NCI-H446 (cell line): Measurements from ENCODE around the gene CHMP6.

Experiments used
- DNase-seq, 2 experiments: peaks; one replicate each; lab custom pipeline; 2025; lab: John Stamatoyannopoulos, UW

The CHMP6 gene

DNA sequence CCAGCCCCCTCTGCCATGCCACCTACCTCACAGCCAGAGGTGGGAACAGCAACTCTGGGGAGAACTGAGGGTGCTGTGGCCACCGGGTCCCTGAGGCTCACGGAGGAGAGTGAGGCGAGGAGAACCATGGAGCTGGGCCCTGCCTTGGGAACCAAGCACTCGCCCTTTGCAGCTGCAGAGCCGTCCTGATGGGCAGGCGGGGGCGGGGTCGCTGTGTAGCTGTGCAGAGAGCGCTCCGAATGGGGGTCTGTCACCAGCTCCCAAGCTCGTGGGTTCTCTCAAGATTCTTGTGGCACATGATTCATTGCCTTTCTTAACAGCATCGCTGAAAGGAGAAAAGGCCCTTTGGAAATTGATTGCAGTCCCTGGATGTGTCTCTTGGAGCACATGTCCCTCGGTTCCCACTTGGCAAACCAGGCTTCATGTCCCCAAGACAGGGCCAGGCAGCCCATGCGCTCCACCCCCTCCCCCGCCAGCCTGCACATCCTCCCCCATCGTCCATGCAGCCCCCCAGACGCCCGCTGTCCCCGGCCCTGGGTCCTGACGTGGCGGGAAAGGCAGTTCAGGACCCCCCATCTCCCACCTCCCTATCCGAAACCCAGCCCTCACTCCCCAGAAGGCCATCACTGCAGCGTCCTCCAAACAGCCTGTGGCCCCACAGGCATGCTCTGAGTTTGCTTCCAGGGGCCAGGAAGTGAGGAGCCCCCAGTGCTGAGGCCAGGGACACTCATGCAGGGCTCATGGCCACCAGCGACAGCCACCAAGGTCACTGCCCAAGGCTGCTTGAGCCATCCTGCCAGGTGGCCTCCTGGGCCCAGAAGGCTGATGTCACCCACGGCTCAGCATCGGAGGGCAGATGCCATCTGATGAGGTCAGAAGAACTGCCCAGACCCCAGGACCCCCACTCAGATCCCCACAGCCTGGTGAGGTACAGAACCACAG, 20.6 kb upstream of the CHMP6 start:
- no peak for DNase-seq

DNA sequence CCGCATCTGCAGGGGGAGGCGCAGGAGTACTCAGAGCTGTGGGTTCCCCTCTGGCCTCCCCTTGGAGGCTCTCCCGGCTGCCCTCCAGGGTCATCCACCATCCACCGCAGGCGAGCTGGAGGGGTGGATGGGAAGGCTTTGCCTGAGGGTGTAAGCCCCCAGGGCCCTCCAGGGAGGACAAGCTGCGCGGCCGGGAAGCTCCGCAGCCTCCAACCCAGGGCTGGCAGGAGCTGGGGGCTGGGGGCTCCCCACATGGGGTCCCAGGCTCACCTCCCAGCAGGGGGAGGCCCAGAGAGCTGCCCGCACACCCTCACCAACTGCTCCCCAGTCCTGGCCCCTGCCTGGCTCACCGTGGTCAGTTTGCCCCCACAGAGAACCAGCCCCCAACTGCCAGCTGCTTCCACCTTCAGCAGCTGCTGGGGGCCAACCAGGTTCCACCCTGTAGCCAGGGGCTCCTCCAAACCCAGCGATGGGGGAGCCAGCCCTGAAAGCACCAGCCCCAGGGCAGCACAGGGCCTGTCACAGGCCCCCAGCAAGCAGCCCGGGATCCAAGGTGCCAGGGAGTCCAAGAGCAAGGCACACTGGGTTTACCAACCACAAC, 19.8 kb upstream of the CHMP6 start:
- DNase-seq: no peak

GRCh38 chr17:80976701-80977100, 14.9 kb upstream of the CHMP6 start:
- DNase-seq: no peak

GRCh38 chr17:80977172-80977571, 14.5 kb upstream of the CHMP6 start:
- DNase-seq: no peak

DNA sequence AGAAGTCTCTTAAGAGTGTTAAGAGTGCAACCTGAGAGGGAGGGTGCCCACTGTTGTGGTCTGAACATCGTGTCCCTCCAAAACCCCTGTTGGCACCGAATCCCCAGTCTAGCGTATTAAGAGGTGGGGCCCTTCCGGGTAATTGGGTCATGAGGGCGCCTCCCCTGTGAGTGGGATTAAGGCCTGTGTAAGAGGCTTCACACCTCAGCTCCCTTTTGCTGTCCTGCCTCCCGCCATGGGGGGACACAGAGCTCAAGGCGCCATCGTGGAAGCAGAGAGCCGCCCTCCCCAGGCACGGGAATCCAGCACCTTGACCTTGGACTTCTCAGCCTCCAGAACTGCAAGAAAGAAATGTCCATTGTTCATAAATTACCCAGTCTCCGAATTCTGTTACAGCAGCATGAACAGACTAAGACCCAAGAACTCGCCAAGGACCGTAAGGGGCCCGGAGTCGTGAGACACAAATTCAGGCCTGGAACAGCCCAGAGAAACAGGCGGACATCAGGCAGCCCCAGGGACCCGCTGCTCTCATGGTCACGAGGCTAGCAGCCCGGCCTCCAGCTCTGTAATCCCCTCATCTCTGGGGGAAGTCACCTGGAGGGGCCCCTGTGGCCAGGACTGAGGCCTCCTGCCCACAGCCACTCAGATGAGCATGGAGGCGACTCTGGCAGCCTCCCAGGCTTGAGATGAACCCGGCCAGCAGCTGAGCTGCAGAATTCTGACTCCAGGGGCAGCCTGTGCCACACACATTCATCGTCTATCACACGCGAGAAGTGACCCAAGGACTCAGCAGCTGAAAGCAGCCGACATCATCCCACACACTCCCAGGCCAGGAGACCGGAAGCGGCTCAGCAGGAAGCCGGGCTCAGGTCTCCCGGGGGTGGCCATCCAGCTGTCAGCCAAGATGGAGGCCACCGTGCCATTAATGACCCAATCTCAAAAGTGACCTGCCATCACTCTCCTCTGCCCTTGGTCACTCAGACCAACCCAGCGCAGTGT, 12.8 kb upstream of the CHMP6 start:
- no peak for DNase-seq

DNA sequence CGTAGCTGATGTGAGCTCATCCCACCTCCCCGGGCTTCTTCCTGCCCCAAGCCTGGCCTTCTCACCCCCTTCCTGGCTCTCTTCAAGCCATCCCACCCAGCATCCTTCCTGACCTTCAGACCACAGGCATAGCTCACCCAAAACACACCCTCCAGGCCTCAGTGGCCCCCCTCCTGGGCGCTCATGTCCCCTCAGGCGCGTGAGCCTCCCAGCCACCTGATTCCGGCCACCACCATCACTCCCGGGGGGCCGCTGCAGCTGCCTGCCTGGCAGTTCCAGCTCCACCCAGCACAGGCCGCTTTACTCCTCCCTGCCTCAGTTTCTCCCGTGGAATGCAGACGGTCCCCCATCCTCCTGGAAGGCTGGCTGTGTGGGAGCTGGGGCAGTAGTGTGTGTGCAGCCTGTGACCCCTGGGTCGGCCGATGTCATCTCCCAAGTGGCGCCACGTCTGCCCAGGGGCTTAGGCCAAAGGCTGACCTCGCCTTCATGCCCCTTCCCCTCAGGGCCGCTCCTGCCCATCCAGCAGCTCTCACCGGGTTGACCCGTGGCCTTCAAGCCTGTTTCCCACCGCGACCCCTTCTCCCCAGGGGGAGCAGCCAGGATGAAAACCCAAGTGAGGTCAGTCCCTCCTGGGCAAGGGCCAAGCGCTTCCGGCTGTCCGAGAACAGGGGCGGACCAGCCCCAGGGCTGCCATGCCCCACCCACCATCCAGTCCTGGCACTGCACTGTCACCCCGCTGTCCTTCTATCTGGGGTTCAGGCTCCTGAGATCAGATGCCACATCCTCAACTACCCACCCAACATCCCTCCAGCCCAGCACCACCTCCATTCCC, 11.9 kb upstream of the CHMP6 start:
- DNase-seq: no peak

GRCh38 chr17:80980397-80981061, 11.1 kb upstream of the CHMP6 start:
- DNase-seq: no peak

DNA sequence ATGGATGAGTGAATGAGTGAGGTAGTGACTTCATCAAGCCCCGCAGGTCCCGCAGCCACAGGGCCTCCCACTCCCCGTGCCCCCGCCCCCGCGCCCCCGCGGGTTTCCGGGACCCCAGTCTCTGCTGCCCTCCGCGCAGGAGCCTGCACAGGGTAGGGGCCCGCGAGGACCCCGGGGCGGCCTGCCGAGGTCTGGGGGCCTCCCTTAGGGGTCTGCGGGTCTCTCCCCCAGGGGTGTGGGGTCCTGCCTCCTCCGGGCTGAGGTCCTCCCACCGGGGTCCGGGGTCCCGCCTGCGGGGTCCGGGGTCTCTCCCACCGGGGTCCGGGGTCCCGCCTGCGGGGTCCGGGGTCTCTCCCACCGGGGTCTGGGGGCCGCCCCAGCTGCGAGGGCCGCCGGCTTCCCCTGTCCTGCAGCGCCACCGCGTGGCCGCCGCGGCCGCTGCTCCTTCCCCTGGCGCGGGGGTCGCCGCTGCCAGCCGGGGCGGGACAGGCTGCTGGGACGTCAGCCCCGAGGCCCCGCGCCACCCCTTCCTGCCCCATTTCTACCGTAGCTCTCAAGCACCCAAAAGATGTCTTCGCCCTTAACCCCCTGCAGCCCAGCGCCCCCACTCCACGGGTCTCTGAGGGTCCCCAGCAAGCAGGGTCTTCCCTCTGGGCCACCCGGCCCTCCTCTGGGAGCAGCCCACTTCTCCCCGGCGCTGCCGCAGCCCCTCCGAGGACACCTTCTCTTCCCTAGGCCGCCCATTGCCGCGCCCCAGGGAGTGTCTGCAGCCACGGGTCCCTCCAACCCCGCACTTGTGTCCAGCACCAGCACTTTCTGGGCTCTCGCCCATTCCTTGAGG, 10.4 kb upstream of the CHMP6 start:
- peak in 1 of 2 experiments; percentile 54 for DNase-seq

DNA sequence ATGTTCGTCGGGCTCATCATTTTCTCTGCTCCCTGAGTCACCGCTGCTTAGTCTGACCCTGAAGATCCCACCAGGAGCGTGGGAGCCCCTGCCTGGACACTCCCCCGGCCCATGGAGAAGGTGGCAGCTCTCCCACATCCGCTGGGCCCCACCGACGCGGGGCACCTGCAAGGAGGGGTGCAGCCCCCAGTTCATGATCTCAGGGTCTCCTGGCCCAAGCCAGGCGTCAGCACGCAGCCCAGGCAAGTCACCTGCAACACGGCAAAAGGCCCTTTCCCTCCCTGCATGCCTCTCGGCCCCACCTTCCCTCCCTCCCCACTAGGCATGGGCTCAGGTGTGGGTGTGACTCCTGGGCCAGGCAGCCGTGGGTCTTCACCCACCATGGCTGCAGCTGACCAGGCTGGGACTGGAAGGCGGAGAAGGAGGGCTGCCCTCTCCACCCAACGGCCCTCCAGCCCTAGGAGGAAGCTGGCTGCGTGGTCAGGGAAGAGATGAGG, 9.7 kb upstream of the CHMP6 start:
- no peak for DNase-seq

- no peak for DNase-seq
Observed at GRCh38 chr17:80982426-80982974, 9.1 kb upstream of the CHMP6 start.

- no peak for DNase-seq
Observed at GRCh38 chr17:80983545-80983944, 8.1 kb upstream of the CHMP6 start.

GRCh38 chr17:80984749-80985148, 6.9 kb upstream of the CHMP6 start:
- no peak for DNase-seq

DNA sequence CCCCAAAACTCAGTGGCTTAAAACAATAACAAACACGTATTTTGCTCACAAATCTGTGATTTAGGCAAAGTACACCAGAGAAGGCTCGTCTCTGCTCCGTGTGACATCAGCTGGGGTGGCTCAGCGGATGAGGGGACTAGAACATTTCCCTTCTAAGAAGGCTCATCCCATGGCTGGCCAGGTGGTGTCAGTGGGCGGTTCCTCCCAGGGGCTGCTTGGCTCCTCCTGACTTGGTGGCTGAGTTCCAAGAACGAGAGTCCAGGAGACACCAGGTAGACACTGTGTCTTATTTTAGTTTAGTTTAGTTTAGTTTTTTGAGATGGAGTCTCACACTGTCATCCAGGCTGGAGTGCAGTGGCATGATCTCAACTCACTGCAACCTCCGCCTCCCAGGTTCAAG, 5.6 kb upstream of the CHMP6 start:
- no peak for DNase-seq

GRCh38 chr17:80986816-80987475, 4.7 kb upstream of the CHMP6 start:
- no peak for DNase-seq

DNA sequence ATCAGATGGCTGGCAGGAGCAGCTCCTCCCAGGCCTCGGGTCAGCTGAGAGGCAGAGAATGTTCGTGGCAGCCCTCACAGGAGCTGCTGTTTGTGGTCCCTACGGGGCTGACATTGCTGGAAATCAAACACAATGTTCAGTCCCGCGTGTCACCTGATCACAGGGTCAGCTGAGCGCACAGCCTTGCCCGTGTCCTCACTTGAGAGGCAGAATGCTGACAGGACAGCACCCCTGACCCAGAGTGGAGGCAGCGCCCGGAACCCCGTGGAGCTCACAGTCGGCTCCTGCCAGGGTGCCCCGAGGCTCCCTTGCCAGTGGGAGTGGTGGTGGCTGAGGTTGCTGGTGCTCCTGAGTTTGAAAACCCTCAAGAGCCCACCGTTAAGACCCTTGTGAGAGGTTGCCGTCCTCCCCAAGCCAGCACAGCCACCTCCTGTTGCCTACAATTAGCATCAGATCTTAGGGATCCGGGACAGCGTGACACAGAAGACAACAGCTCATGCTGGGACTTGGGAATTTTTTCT, 3.6 kb upstream of the CHMP6 start:
- no peak for DNase-seq

DNA sequence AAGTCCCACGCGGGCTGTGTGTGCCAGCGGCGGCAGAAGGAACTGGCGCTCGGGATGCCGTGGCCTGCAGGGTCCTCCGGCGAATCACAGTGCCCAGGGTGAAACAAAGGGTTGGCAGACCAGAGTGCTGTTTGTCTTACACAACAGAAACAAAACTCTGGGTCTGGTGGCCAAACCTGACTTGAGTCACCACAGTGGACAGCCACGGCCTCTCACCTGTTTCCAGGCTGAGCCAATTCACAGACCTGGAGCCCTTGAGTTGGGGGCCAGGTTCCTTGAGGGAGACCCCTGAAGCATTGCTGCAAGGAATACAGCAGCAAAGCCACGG, 2.1 kb upstream of the CHMP6 start:
- no peak for DNase-seq

DNA sequence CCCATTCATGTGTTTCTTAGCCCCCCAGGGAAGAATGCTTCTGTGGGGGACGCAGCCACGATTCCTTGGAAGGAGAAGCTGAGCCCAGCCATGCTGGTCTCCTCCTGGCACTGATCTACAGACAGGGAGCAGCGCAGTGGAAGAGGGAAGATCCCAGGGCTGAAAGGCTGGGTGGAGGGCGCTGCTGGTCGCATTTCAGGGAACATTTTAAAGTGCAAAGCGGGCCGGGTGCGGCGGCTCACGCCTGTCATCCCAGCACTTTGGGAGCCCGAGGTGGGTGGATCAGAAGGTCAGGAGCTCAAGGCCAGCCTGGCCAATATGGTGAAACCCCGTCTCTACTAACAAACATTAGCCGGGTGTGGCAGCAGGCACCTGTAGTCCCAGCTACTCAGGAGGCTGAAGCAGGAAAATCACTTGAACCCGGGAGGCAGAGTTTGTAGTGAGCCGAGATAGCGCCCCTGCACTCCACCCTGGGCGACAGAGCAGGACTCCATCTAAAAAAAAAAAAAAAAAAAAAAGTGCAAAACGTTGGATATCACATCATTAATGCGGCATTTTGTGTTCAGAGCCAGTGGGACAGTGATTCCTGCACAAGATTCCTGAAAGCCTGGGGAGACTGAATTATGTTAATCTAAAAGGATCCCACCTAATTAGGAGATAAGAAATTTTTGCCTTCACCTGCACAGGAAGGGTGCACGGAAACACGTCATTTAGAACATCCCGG, 558 bp upstream of the CHMP6 start:
- no peak for DNase-seq
